Measurements from ENCODE around the gene MYO5C.

Gene MYO5C

GRCh38 chr15:52218371-52218770 is 77.2 kb downstream of the MYO5C start:
- in situ Hi-C loops (cut with MboI; ENCODE audit: low sequenced_read_pairs) = no loop called here

GRCh38 chr15:52217186-52217585 is 78.4 kb downstream of the MYO5C start:
- in situ Hi-C loops (cut with MboI; ENCODE audit: low sequenced_read_pairs) = no loop called here

- in situ Hi-C loops (cut with MboI; ENCODE audit: low sequenced_read_pairs) = no loop called here
These were observed 81.1 kb downstream of the MYO5C start for GRCh38 chr15:52214553-52214952.

DNA sequence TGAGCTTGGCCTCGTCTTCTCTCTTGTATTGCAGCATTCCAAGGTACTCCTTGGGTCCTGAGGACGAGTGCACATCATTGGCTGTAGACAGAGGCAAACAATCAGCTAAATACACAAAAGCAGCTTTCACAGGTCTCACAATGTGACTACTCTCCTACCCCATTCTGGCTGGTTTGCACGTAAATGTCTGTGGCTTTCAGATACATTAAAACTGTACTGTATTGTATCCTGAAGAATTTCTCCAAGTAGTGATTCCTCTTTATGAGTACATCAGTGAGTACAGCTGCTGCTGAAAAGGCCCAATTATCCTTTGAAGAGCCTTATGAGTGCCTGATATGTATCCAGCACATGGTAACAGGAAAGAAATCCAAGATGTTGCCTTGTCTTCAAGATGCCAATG is 82.4 kb downstream of the MYO5C start:
- in situ Hi-C loops (cut with MboI; ENCODE audit: low sequenced_read_pairs) = no loop called here

GRCh38 chr15:52208306-52208946 is 87.2 kb downstream of the MYO5C start:
- in situ Hi-C loops (cut with MboI; ENCODE audit: low sequenced_read_pairs) = no loop called here

DNA sequence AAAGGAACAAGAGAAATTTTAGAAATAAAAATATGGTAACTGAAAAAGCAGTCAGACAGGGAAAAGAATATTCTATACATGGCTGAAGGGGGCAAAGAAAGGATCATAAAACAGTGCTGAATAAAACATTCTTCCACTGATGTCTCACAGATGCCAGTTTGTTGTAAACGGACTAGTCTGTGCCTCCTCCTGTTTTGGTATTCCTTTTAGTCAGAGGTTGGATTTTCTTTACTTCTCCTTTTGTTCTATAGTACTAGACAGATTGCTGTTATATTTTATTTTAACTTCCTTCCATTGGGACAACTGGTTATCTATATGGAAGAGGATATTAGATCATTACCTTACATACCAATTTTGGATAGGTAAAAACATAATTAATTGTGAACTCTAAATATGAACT is 88.4 kb downstream of the MYO5C start:
- in situ Hi-C loops (cut with MboI; ENCODE audit: low sequenced_read_pairs) = no loop called here

DNA sequence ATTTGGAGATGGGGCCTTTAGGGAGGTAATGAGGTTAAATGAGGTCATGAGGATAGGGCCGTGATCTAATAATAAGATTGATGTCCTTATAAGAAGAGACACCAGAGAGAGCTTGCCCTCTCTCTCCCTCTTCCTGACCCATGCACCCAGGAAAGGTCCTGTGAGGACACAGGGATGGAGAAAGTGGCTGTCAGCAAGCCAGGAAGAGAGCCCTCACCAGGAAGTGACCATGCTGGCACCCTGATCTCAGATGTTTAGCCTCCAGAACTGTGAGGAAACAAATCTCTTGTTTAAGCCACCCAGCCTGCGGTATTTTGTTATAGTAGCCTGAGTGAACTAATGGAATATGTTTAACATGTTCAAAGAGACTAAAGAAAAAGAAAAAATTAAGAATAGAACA is 89.2 kb downstream of the MYO5C start:
- in situ Hi-C loops (cut with MboI; ENCODE audit: low sequenced_read_pairs) = no loop called here

DNA sequence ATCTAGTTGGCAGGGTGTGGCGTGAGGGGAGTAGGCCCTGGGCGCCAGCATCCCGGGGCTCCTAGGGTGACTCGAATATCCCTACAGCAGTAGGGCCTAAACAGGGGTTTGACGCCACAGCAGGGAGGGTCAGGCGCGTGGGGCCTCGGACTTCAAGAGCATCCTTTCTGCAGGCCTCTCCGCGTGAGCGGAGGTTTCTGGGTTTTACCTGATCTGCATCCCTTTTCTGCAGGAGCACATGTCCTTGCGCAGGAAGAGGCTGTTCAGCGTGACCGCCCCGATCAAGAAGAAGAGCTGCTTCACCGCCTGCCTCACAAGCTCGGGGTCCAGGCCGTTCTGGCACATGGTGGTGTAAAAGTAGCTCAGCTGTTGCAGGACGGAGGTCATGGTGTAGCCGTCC is 90.9 kb downstream of the MYO5C start:
- in situ Hi-C loops (cut with MboI; ENCODE audit: low sequenced_read_pairs) = no loop called here

- in situ Hi-C loops (cut with MboI; ENCODE audit: low sequenced_read_pairs) = no loop called here
These were observed 94.7 kb downstream of the MYO5C start for GRCh38 chr15:52200831-52201365.

DNA sequence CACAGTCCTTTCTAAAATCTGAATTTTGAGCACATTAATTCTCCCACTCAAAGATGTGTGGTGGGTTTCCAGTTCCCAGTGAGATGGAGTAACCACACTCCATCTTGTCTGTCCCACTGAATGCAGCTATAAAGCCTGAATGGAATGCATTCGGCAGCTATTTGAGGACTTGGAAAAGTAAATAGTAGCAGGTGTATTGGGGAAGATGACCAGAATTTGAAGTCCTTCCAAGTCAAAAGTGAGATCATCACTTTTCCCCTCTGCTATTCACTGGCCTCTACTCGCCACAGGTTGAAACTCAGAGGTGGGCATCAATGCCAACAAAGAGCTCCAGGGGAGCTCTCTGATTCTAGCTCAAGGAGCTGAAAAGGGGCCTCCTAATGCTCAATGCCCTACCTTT is 96.3 kb downstream of the MYO5C start:
- in situ Hi-C loops (cut with MboI; ENCODE audit: low sequenced_read_pairs) = no loop called here

GRCh38 chr15:52196891-52197290 is 98.7 kb downstream of the MYO5C start:
- in situ Hi-C loops (cut with MboI; ENCODE audit: low sequenced_read_pairs) = no loop called here

DNA sequence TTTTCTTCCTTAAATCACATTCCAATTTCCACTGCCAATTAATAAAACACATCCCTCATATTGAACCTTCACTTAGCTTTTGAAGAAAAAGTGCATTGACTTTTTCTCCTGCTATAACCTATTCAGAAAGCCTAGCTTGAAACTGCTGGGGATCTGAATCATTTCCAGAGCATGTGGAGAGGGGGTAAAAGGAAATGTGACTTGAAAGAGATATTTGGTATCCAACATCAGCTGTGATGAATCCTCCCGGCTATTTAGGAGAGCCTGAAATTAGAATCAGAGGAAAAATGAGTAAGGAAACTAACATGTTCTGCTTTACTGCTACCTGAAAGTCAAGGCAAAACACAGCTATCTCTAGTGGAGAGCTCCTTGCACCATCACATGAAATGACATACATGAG is 101.8 kb downstream of the MYO5C start:
- in situ Hi-C loops (cut with MboI; ENCODE audit: low sequenced_read_pairs) = no loop called here

DNA sequence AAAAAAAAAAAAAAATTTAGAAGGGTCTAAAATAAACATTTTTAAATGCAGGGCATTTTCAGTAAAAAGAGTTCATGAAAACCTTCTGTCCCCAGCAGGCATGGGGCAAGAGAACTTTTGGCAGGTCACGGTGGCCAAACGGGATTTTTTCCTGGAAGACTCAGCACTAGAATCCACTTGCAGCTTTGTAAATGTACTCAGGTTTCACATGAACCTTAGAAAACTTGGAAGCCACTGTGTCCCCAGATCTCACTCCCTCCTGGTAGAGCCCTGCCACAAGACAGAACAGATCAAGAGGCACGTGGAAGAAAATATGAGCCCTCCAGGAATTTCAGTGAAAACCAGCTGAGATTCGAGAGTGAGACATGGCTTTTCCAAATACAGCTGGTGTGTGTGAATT is 102.3 kb downstream of the MYO5C start:
- in situ Hi-C loops (cut with MboI; ENCODE audit: low sequenced_read_pairs) = no loop called here

- in situ Hi-C loops (cut with MboI; ENCODE audit: low sequenced_read_pairs) = no loop called here
These were observed 104.4 kb downstream of the MYO5C start, which contains the start of gene GNB5 for GRCh38 chr15:52191207-52191606. Gene GNB5, minus strand, starts transcription at chr15:52191392. Its CDS starts 6,716 bp downstream, at chr15:52184676.

DNA sequence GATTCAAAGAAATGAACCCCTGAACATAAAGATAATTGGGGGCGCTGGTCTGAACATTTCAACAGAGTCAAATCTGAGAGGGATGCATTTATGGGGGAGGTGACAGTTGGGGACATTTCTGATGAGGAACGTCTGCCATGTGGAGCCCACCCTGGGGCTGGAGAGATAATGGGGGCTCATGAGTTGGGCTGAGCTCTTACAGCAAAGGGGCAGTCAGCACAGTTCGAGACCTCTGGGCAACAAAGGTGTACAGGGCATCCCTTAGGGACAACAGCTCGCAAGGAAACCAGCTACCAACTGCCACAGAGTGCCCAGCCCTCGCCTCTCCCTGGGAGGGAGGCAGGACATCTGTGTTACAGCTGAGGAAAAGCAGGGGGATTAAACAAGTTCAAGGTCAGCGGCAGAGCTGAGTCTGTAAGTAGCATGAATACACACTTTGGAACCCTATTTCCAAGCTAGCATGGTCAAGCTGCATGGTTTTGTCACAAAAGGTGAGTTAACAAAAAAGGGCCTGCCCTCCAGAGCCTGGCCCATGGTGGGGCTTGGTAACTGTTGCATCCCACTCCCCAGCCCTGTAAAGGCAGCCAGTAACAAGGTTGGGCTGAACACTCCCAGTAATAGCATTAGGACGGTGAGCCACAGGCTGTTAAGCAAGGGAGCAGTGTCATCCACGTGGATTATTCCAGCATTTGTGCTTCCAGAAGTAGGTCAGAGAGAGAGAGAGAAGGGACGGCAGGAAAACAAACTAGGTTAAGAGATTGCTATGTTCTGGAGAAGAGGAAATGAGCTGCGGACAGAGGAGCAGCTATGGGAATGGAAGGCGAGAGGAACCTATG is 108.7 kb downstream of the MYO5C start:
- in situ Hi-C loops (cut with MboI; ENCODE audit: low sequenced_read_pairs) = no loop called here

DNA sequence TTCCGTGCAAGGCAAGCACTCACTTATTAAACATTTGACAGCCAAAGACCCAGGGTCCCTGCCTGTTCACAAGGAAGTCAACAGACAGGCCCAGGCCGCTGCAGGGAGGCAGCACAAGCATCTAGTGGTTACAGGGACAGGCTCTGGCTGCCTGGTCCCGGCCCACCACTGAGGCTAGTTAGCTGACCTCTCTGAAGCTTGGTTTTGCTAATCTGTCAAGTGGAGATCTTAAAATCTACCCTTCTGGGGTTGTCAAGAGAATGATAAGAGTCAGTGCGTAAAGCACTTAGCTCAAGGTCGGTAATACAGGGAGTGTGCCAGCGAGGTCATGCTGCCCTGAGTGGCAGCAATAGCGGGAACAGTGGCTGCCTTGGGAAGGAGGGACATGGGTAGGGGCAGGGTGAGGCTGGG is 110.4 kb downstream of the MYO5C start:
- in situ Hi-C loops (cut with MboI; ENCODE audit: low sequenced_read_pairs) = no loop called here

DNA sequence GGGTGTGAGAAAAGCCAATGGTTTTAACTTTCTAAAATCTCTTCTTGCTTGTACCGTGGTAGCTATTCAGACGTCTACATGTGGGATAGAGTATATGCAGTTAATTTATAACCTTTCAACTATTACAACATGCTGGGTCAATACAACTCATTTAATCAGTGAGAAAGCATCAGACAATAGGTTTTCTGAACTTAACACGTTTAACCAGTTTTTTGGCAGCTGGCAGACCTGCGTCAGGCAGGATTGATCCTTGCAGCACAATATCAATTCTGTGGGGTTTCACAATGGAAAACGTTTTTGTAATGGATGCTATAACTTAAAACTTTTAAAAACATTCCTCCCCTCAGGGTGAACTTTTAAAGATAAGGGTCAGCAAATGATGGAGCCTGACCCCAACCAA is 110.9 kb downstream of the MYO5C start:
- in situ Hi-C loops (cut with MboI; ENCODE audit: low sequenced_read_pairs) = no loop called here

DNA sequence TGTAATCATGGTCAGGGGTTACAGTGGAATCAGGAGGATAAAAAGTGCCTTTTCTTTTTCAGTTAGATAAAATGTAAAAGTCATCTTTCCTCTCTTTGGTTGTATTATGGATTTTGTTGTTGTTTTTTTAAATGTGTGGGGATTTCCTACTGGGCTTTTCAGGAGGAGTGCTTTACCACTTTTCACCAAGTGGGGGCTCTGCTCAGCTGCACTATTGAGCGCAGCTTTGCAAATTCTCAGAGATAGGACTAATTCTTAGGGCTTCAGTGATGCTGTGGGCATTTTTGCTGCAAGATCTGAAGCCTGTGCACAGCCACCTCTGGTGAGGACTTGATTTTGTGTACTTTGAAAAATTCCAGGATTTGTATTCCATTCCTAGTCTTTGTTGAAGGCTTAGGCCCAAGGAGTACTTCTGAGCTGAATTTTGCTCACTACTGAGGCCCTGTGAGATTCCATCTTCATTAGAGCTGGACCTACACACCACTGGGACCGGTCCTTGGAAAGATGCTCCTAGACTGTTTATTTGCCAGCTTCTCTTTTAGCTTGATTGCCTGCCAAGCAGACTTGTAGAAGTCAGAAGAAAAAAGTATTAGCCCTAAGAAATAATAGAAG is 111.9 kb downstream of the MYO5C start:
- in situ Hi-C loops (cut with MboI; ENCODE audit: low sequenced_read_pairs) = no loop called here

GRCh38 chr15:52181938-52182780 is 113.4 kb downstream of the MYO5C start:
- in situ Hi-C loops (cut with MboI; ENCODE audit: low sequenced_read_pairs) = no loop called here

DNA sequence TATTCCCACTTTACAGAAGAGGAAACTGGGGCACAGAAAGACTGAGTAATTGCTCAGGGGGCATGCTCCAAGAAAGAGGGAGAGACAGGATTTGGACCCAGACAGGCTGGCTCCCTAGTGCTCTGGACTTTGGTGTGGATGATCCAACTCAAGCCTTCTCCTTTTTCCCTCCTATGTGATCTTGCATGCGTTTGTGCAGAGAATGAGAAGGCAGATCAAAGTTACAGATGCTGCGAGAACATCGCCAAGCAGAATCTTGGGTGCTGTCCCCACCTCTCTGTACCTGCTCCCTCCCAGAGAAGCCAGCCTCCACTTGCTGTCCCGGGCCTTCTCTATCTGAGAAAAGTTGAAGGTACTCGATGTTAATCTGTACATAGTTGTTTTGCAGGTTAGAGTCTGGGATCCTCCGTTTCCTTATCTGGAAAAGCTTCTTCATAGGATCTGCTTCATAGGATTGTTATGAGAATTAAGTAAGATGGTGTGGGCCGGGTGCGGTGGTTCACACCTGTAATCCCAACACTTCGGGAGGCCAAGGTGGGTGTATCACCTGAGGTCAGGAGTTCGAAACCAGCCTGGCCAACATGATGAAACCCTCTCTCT is 114.7 kb downstream of the MYO5C start:
- in situ Hi-C loops (cut with MboI; ENCODE audit: low sequenced_read_pairs) = no loop called here

All from HL-60/S4 treated with phorbol 12-myristate 13-acetate at 8.2 ng/mL for 4 days and 3 days (cell line).